H1 (cell line): Measurements from ENCODE around the gene CAMK2A. TPM values are rescaled to one million over a fixed set of nuclear protein-coding genes. Genes with fewer than 3 reads are reported as not detected.
A peak's percentile ranks its signal among the peaks of the same experiment; 100 is the strongest.

Experiments used
- CTCF ChIA-PET: fragments of 300-600 bp; sonication (Branson Sonifier 250); formaldehyde crosslinking; loops from one replicate; lab custom pipeline; 2021; ENCODE audit not compliant: partially characterized antibody; lab: Charles Lee
- POLR2A ChIA-PET: fragments of 300-600 bp; sonication (Branson Sonifier 250); formaldehyde crosslinking; loops from one replicate; lab custom pipeline; 2021; ENCODE audit warnings: inconsistent platforms; ENCODE audit not compliant: partially characterized antibody; lab: Charles Lee
- DNase-seq, 2 experiments: peaks; one replicate each; pipeline versions ENCODE4 v3.0.0 to v3.0.0-alpha.2; 2010 to 2022; ENCODE audit warnings: low spot score in 2 of 2, low read depth in 1 of 2, mixed read lengths in 1 of 2
- FAIRE-seq: peaks from 2 replicates; lab custom pipeline; 2011; peaks lifted over from hg19 to GRCh38; lab: Jason Lieb, UNC
- H2AFZ ChIP-seq: 2 replicates; pipeline ENCODE4 v1.8.1; 2012; ENCODE audit warnings: low read length, inconsistent platforms
- H2AK5ac ChIP-seq: 2 replicates; pipeline ENCODE4 v1.6.1; 2013; ENCODE audit warnings: low read depth, low read length
- H2BK120ac ChIP-seq: replicated peaks from 2 replicates; pipeline ENCODE3; 2013; ENCODE audit warnings: low read depth, low read length, inconsistent platforms
- H2BK12ac ChIP-seq: 2 replicates; pipeline ENCODE4 v1.6.1; 2013; ENCODE audit warnings: low read depth, low read length
- H2BK15ac ChIP-seq: 2 replicates; pipeline ENCODE4 v1.6.1; 2013; ENCODE audit warnings: low read length
- H2BK20ac ChIP-seq: 2 replicates; pipeline ENCODE4 v1.6.1; 2013; ENCODE audit warnings: low read length
- H2BK5ac ChIP-seq: 2 replicates; pipeline ENCODE4 v1.6.1; 2013; ENCODE audit warnings: low read depth, low read length
- H3K14ac ChIP-seq: 2 replicates; pipeline ENCODE4 v1.6.1; 2013; ENCODE audit warnings: inconsistent platforms; ENCODE audit not compliant: insufficient read length
- H3K18ac ChIP-seq: 2 replicates; pipeline ENCODE4 v1.6.1; 2013; ENCODE audit warnings: low read length; ENCODE audit errors: extremely low read depth
- H3K23ac ChIP-seq: 2 replicates; pipeline ENCODE4 v1.6.1; 2013; ENCODE audit warnings: inconsistent platforms; ENCODE audit not compliant: insufficient read length
- H3K23me2 ChIP-seq: 2 replicates; pipeline ENCODE4 v1.6.1; 2013; ENCODE audit warnings: low read depth, low read length
- H3K27ac ChIP-seq: 2 replicates; pipeline ENCODE4 v1.6.1; 2011; ENCODE audit warnings: low read depth, low read length, inconsistent platforms
- H3K27me3 ChIP-seq, 4 experiments: replicated peaks in 1 of 4; 1 replicate in 1 of 4; 2 replicates in 3 of 4; pipeline versions ENCODE4 v1.6.1 to v1.8.1; 2011 to 2013; ENCODE audit warnings: low read length in 3 of 4, mild to moderate bottlenecking in 3 of 4, inconsistent platforms in 2 of 4, mixed read lengths in 2 of 4, moderate library complexity in 1 of 4; ENCODE audit not compliant: control insufficient read depth in 3 of 4, insufficient read depth in 3 of 4; ENCODE audit errors: extremely low read depth in 1 of 4
- H3K36me3 ChIP-seq, 4 experiments: 2 replicates each; pipeline versions ENCODE4 v1.6.1 to v1.8.1; 2011 to 2013; ENCODE audit warnings: mild to moderate bottlenecking in 4 of 4, low read length in 3 of 4, moderate library complexity in 2 of 4, control low read depth in 1 of 4, inconsistent platforms in 1 of 4; ENCODE audit not compliant: insufficient read depth in 4 of 4, control insufficient read depth in 2 of 4
- H3K4ac ChIP-seq: replicated peaks from 2 replicates; pipeline ENCODE3; 2013; ENCODE audit warnings: low read length, low read depth, mixed read lengths, inconsistent platforms; ENCODE audit not compliant: insufficient read length
- H3K4me1 ChIP-seq, 4 experiments: replicated peaks in 1 of 4; 1 replicate in 1 of 4; 2 replicates in 3 of 4; pipeline versions ENCODE4 v1.6.1 to v1.8.1; 2011 to 2013; ENCODE audit warnings: low read length in 3 of 4, inconsistent platforms in 2 of 4, mixed read lengths in 1 of 4; ENCODE audit not compliant: insufficient read depth in 4 of 4, control insufficient read depth in 3 of 4
- H3K4me2 ChIP-seq, 2 experiments: 2 replicates each; pipeline versions ENCODE4 v1.6.1 to v1.8.1; 2011 to 2013; ENCODE audit warnings: low read depth in 2 of 2, low read length in 2 of 2, control low read depth in 1 of 2, inconsistent platforms in 1 of 2, mild to moderate bottlenecking in 1 of 2; ENCODE audit not compliant: insufficient read depth in 1 of 2
- H3K4me3 ChIP-seq, 4 experiments: fragments of 200-600, 300-600 bp in 1 of 4; sonication (generic), shearing (Covaris generic), sonication (Bioruptor Twin) in 1 of 4; 2 replicates each; pipeline versions ENCODE4 v1.5.1 to v1.8.1; 2011 to 2016; ENCODE audit warnings: low read length in 4 of 4, low read depth in 3 of 4, control low read depth in 2 of 4, inconsistent platforms in 2 of 4, mild to moderate bottlenecking in 2 of 4, mixed read lengths in 1 of 4, moderate library complexity in 1 of 4; ENCODE audit not compliant: insufficient read depth in 2 of 4; ENCODE audit errors: extremely low read depth in 1 of 4
- H3K56ac ChIP-seq: replicated peaks from 2 replicates; pipeline ENCODE3; 2013; ENCODE audit warnings: low read depth, mild to moderate bottlenecking, mixed read lengths, low read length, inconsistent platforms; ENCODE audit not compliant: insufficient read length
- H3K79me1 ChIP-seq: 2 replicates; pipeline ENCODE4 v1.6.1; 2013; ENCODE audit warnings: low read depth, low read length, control low read depth
- H3K79me2 ChIP-seq, 2 experiments: 2 replicates each; pipeline versions ENCODE4 v1.6.1 to v1.8.1; 2012 to 2013; ENCODE audit warnings: low read length in 2 of 2, mild to moderate bottlenecking in 2 of 2, inconsistent platforms in 1 of 2; ENCODE audit not compliant: insufficient read depth in 2 of 2, control insufficient read depth in 1 of 2
- H3K9ac ChIP-seq, 4 experiments: replicated peaks in 1 of 4; 1 replicate in 1 of 4; 2 replicates in 3 of 4; pipeline versions ENCODE4 v1.6.1 to v1.8.1; 2011 to 2013; ENCODE audit warnings: low read depth in 3 of 4, low read length in 3 of 4, control low read depth in 2 of 4, mild to moderate bottlenecking in 2 of 4, moderate library complexity in 2 of 4, inconsistent platforms in 1 of 4; ENCODE audit errors: extremely low read depth in 1 of 4
- H3K9me3 ChIP-seq, 2 experiments: 2 replicates each; pipeline versions ENCODE4 v1.6.1 to v1.8.1; 2012 to 2013; ENCODE audit warnings: mild to moderate bottlenecking in 2 of 2, moderate library complexity in 2 of 2, control low read depth in 1 of 2, inconsistent platforms in 1 of 2, low read depth in 1 of 2, low read length in 1 of 2, mixed read lengths in 1 of 2; ENCODE audit not compliant: insufficient read depth in 2 of 2
- H4K20me1 ChIP-seq, 2 experiments: replicated peaks in 1 of 2; 2 replicates each; pipeline versions ENCODE3 to v1.8.1; 2011 to 2013; ENCODE audit warnings: inconsistent platforms in 2 of 2, low read length in 2 of 2, mild to moderate bottlenecking in 1 of 2; ENCODE audit not compliant: insufficient read depth in 2 of 2, control insufficient read depth in 1 of 2
- H4K5ac ChIP-seq: 2 replicates; pipeline ENCODE4 v1.6.1; 2013; ENCODE audit warnings: low read length, low read depth, mixed read lengths, inconsistent platforms; ENCODE audit not compliant: insufficient read length
- H4K8ac ChIP-seq: 2 replicates; pipeline ENCODE4 v1.8.0; 2013; ENCODE audit warnings: mild to moderate bottlenecking, moderate library complexity, low read length, inconsistent platforms; ENCODE audit not compliant: insufficient read depth; ENCODE audit errors: extremely low read depth
- H4K91ac ChIP-seq: replicated peaks from 2 replicates; pipeline ENCODE3; 2013; ENCODE audit warnings: low read length, mixed read lengths, inconsistent platforms; ENCODE audit not compliant: insufficient read length
- CEBPB ChIP-seq: IDR thresholded peaks from 2 replicates; pipeline ENCODE4 v1.6.1; 2012; ENCODE audit warnings: low read depth, low read length
- TEAD4 ChIP-seq: IDR thresholded peaks from 2 replicates; pipeline ENCODE4 v1.6.1; 2012; ENCODE audit warnings: low read depth, low read length, inconsistent platforms, mixed read lengths
- WGBS, 2 experiments: shearing (Covaris generic) in 1 of 2; methylation state at CpG; one replicate each; pipeline versions ENCODE4 v1.1.6 to v1.1.7; 2013 to 2015; ENCODE audit warnings: low lambda C conversion rate in 2 of 2, mixed read lengths in 2 of 2, inconsistent platforms in 1 of 2, low coverage in 1 of 2, missing lambda C conversion rate in 1 of 2; ENCODE audit not compliant: insufficient replicate concordance in 2 of 2, insufficient coverage in 1 of 2, insufficient read length in 1 of 2; ENCODE audit errors: extremely low coverage in 1 of 2, missing lambda C conversion rate in 1 of 2; 5-methylcytosine and 5-hydroxymethylcytosine counted together
- polyA plus RNA-seq, 7 experiments: library from polyadenylated mRNA; depleted of rRNA in 3 of 7; stranded (reverse) in 5 of 7; unstranded in 2 of 7; fragments of >200 nt in 5 of 7; fragments of 200-250 nt in 2 of 7; gene quantifications; 1 replicate in 5 of 7; 2 replicates in 1 of 7; 4 replicates in 1 of 7; pipeline versions ENCODE4 v1.2.1 to v1.2.3, GENCODE V29; 2011 to 2013; ENCODE audit warnings: missing spikeins in 2 of 7, mixed read lengths in 2 of 7
- total RNA-seq: library from RNA; stranded (reverse); fragmentation: NEBNext Ultra II Directional; extraction: Animal tissue kit (Norgen Biotek cat#: 25700); gene quantifications from 2 replicates; pipeline ENCODE4 v1.2.1, GENCODE V29; 2021

The CAMK2A gene
- total and polyA plus RNA-seq, 2 of the 8 experiments (the other 6 are each of a cell fraction or from before 2014, with no cell fraction given): 0.20 to 0.28 TPM

- WGBS, 2 experiments: 84% methylated on average over 4 of the region's 4 CpGs; no CpG with 5 or more reads in 1 of the 2 experiments
- no peak overlapping the region for H3K18ac ChIP-seq
- no peak overlapping the region for H2BK20ac ChIP-seq
- no peaks in the 10 kb centered on the region for H3K23me2 ChIP-seq
- DNase-seq: no peak
- no peak overlapping the region for H2AFZ ChIP-seq
- TF ChIP-seq CEBPB: 0 out of 2 replicates have a peak, but pooled peaks have one; percentile 7
- no peak for TF ChIP-seq TEAD4
- no peak overlapping the region for H3K27ac ChIP-seq
- no peak for FAIRE-seq
- no peaks in the 10 kb centered on the region for H3K27me3 ChIP-seq
- no peaks in the 10 kb centered on the region for H3K9me3 ChIP-seq
- no peak overlapping the region for H3K4me2 ChIP-seq
- H3K4ac ChIP-seq: no peak overlapping the region
- ChIA-PET CTCF (interaction anchor here (1.1 to 3.5 kb wide), 3 partner anchors 12 to 35 kb away, joined by 3 to 15 read pairs (median 5); partner anchors contain the start of gene ARSI), POLR2A (no interaction called here)
- H2BK15ac ChIP-seq: no peak overlapping the region
- no peak overlapping the region for H2AK5ac ChIP-seq
- no peak overlapping the region for H3K56ac ChIP-seq
- no peak overlapping the region for H2BK5ac ChIP-seq
- H3K4me1 ChIP-seq: peaks cover 0 to 6% (median 1%) of the 10 kb centered on the region in 4 experiments; a peak in 4 of 7 replicates
- H4K20me1 ChIP-seq: no peaks in the 10 kb centered on the region
- H3K79me2 ChIP-seq: no peaks in the 10 kb centered on the region
- H4K8ac ChIP-seq: no peak overlapping the region
- H4K5ac ChIP-seq: no peak overlapping the region
- H2BK120ac ChIP-seq: no peak overlapping the region
- no peak overlapping the region for H2BK12ac ChIP-seq
- no peaks in the 10 kb centered on the region for H3K36me3 ChIP-seq
- H4K91ac ChIP-seq: no peak overlapping the region
- no peaks in the 10 kb centered on the region for H3K79me1 ChIP-seq
- no peak overlapping the region for H3K23ac ChIP-seq
- H3K9ac ChIP-seq: no peak overlapping the region
- no peak overlapping the region for H3K14ac ChIP-seq
- no peak overlapping the region for H3K4me3 ChIP-seq
These were observed 25.7 kb upstream of the CAMK2A start for GRCh38 chr5:150315245-150315644.
